ENCODE data around the gene SLC36A3.

- no peak for TF ChIP-seq SAP30 (IDR thresholded peaks at IDR 0.05; ENCODE audit: insufficient read depth, insufficient replicate concordance, low read length)
- TF ChIP-seq CTCF (IDR thresholded peaks at IDR 0.05; ENCODE audit: control extremely low read depth in 1 of 3, insufficient read depth in 1 of 3, low read depth in 1 of 3, low read length in 3 of 3): no peak
- no peak for TF ChIP-seq BRCA1 (IDR thresholded peaks at IDR 0.05; ENCODE audit: low read depth, low read length)
- TF ChIP-seq ATF2 (IDR thresholded peaks at IDR 0.05; ENCODE audit: low read length): no peak
- no peak for TF ChIP-seq POLR2A (IDR thresholded peaks at IDR 0.05; ENCODE audit: control extremely low read depth in 1 of 2, low read depth in 2 of 2, low read length in 2 of 2)
- TF ChIP-seq SP4 (IDR thresholded peaks at IDR 0.05; ENCODE audit: low read length): no peak
- TF ChIP-seq E2F6 (IDR thresholded peaks at IDR 0.05): no peak
- no peak for TF ChIP-seq POLR2AphosphoS5 (IDR thresholded peaks at IDR 0.05; ENCODE audit: low read depth, low read length)
- no peak for TF ChIP-seq EZH2 (IDR thresholded peaks at IDR 0.05; ENCODE audit: low read depth, low read length, severe bottlenecking)
- no peak for TF ChIP-seq GTF2F1 (IDR thresholded peaks at IDR 0.05; ENCODE audit: borderline replicate concordance, low read depth, low read length)
- no peak for TF ChIP-seq ATF3 (IDR thresholded peaks at IDR 0.05; ENCODE audit: insufficient read depth, low read depth, low read length)
- no peak for TF ChIP-seq CEBPB (IDR thresholded peaks at IDR 0.05; ENCODE audit: low read depth, low read length)
Measured at GRCh38 chr5:151344088-151344487, 40.5 kb upstream of the SLC36A3 start.

All from H1 (cell line).